Measurements from ENCODE around the gene SLC35F6.
"Not testable (repeated sequence)": the region's sequence is repeated elsewhere in the genome, so short reads cannot be mapped to it uniquely, and the experiment has no call there.

The SLC35F6 gene

DNA sequence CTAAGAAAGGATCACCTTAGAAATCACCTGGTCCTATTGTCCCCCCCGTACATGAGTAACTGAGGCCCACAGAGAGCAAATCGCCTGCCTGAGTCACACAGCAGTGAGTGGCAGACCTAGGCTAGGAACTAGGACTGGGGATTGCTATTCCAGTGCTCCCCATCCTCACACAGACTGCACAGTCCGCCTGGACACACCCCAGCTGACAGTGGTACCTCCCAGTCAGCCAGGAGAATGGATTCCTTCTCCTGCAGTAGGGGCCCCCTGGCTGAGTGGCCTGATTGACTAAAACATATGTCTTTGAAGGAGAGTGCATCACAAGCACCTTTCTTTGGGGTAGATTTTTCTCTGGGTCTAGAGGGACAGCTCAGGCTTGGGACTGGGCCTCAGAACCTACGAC, 32.4 kb upstream of the SLC35F6 start:
- no peak for DNase-seq

GRCh38 chr2:26732446-26732845, 31.6 kb upstream of the SLC35F6 start:
- no peak for DNase-seq

- no peak for DNase-seq
Observed at GRCh38 chr2:26733413-26733812, 30.7 kb upstream of the SLC35F6 start.

DNA sequence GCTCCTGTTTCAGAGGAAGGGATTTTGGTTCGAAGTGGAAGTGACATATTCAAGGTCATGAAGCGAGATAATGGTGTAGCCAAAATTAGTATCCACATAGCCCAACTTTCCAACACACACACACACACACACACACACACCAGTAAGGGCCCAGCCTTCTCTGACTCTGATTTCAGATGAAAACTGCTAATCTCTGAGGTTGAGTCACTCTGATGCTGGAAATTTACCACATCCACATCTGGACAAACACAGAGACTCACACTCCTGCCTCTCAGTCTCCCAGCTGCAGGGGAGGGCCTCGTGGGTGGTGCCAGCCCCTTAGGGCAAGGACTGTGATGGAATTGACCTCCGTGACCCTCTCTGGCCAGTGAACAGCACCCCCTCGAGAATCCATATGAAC, 29.0 kb upstream of the SLC35F6 start:
- no peak for DNase-seq

DNA sequence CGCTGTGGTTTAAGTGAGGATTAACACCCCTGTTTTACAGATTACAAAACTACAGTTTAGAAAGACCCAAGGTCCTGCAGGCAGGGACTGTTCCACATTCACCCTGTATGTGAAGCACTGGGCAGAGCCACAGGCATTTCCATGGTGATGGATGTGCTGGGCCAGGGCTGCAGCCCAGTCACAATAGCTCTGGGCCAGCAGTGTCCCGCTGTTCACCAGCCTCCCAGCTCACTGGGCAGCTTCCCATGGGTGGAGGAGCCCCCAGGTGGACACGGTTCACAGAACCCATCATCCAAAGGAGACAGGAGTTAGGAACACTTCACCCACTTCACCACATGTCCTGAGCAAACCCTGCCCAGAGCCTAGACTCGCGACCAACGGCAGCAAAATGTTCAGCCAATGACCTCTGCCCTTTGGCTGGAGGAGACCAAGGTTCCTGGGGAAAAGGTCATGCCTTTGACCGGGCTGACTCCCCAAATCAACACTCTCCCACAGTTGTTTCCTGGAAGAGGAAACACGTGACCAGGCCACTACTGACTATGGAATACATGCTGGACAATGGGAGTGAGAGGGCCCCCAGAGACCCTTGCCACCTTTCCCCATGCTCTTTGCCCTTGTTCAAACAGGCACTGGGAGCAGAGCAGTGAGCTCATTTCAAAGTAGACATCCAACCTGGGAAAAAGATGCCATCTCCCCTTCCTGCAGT, 28.0 kb upstream of the SLC35F6 start:
- DNase-seq = no peak

GRCh38 chr2:26737221-26737620, 26.9 kb upstream of the SLC35F6 start:
- no peak for DNase-seq

GRCh38 chr2:26738481-26738880, 25.6 kb upstream of the SLC35F6 start:
- no peak for DNase-seq

DNA sequence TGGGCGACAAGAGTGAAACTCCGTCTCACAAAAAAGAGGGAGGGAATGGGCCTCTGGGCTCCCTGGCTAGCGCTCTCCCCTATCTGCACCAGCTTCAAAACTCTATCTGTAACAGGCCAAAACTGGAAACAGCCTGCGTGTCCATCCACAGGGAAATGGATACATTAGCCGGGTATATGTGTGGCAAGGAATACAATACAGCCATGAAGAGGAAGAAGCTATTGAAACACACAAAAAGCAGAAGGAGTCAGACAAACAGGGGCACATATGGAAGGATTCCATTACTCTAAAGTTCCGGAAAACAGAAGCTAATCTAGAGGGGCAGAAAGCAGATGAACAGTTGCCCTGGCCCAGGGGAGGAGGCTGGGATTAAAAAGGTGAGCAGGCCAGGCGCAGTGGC, 24.6 kb upstream of the SLC35F6 start:
- DNase-seq = no peak

DNA sequence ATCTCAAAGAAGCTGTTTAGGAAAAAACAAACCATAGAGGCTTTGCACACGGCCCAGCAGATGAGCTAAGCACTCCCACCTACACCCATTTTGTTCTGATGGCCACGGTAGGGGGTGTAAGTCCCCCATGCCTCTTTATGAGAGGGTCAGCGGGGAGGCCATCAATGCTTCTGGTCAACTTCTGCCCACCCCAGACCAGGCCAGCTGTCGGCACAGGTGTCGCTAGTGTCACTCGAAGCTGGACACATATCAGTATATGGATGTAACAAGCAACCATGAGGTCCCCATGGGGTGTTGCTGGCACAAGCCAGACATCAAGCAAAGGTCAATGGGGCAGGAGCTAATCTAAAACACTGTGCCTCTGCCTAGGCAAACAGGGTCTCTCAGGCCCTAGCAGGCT, 23.7 kb upstream of the SLC35F6 start:
- DNase-seq = no peak

- no peak for DNase-seq
Observed at GRCh38 chr2:26740890-26741302, 23.2 kb upstream of the SLC35F6 start.

DNA sequence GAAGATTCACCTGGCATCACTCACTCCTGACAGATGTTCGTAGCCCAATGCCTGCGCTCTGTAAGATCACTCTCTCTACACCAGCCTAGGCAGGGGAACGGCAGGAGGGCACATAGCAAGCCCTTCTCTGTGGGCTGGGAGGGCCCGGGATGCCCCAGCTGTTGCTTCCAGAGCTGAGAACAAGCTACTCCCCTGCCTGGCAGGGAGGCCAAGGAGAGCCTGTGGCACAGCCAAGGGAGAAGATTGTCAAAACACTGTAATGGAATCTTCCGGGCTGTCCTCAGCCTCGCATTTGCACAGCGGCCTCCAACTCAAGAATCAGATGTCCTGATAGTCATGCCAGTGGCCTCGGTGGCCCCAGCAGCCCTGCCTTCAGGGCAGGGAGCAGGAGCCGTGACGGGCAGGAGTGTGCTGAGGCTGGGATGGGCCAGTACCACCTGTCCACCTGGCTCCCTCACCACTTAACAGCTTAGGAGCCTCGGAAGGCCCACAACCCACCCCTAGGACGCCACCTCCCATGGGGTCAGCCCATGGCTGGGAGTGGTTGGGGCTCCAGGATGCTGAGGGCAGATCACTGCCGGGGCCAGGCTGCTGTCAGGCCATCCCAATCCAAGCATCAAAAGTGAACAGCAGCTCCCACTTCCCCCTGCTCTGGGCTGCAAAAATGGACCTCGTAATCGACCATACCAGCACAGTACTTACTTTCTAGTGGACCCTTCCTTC, 21.9 kb upstream of the SLC35F6 start:
- no peak for DNase-seq

GRCh38 chr2:26743852-26744251, 20.2 kb upstream of the SLC35F6 start:
- no peak for DNase-seq

- no peak for DNase-seq
Observed at GRCh38 chr2:26744953-26745352, 19.1 kb upstream of the SLC35F6 start.

- peak; percentile 59 to 92 for DNase-seq
Observed at GRCh38 chr2:26745609-26746327, 18.3 kb upstream of the SLC35F6 start.

DNA sequence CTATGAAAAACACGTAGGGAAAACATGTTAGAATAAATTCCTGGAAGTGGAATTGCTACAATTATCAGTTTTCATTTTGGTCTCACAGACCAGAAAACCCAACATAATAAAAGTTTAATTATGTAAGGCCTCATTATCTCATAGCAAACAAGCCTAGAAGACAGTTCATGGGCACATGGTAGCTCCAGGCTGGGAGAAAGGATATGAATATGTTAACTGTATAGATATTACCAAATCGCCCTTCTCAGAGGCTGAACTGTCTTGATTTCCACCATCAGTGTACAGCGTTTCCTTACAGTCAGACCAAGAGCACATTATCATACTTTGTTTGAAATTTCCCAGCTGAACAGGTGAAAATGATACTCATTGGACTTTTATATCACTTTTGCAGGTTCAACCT, 17.1 kb upstream of the SLC35F6 start:
- no peak for DNase-seq

GRCh38 chr2:26749787-26750420, 14.2 kb upstream of the SLC35F6 start:
- DNase-seq = not testable (repeated sequence)

DNA sequence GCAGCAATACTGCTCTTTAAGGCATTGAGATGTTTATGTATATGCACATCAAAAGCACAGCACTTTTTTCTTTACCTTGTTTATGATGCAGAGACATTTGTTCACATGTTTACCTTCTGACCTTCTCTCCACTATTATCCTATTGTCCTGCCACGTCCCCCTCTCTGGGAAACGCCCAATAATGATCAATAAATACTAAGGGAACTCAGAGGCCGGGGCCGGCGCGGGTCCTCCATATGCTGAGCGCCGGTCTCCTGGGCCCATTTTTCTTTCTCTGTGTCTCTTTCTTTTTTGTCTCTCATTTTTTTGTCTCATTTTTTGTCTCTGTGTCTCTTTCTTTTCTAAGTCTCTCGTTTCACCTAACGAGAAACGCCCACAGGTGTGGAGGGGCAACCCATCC, 13.6 kb upstream of the SLC35F6 start:
- DNase-seq = not testable (repeated sequence)

GRCh38 chr2:26752656-26753055, 11.4 kb upstream of the SLC35F6 start:
- no peak for DNase-seq

GRCh38 chr2:26754539-26754938, 9.5 kb upstream of the SLC35F6 start:
- DNase-seq = no peak

- no peak for DNase-seq
Observed at GRCh38 chr2:26754972-26755670, 9.0 kb upstream of the SLC35F6 start.

- DNase-seq = peak in 1 of 2 donors; percentile 44
Observed at GRCh38 chr2:26756337-26756736, 7.7 kb upstream of the SLC35F6 start.

DNA sequence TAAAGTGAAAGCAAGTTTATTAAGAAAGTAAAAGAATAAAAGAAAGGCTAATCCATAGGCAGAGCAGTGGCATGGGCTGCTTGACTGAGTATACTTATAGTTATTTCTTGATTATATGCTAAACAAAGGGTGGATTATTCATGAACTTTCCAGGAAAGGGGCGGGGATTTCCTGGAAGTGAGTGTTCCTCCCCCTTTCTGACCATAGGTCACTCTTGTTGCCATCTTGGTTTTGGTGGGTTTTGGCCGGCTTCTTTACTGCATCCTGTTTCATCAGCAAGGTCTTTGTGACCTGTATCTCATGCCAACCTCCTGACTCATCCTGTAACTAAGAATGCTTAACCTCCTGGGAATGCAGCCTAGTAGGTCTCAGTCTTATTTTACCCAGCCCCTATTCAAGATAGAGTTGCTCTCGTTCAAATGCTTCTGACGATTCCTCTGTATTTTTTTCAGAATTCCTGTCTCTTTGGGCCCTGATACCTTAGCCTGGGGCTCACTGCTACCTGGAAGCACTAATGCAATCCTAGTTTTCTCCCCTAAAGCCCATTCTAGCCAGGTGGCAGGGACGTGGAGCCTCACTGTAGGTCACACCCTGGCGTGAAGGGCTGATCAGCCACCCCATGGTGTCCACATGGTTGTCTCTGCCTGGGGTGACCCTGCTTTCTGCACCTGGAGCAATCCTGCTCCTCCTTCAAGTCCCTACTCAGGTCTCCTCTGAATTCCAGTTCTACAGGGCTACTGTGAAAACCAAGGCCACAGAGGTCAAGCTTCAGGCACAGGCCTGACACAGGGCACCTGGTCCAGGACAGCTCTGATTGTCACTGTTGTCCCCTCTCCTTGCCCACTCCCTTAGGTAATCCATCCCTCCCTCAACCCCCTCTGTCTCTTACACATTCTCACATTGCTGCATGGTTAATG, 6.0 kb upstream of the SLC35F6 start:
- peak in 1 of 2 donors; percentile 36 for DNase-seq
